Neural progenitor cell (in vitro differentiated cells): Measurements from ENCODE around the gene PTDSS2. TPM values are rescaled to one million over a fixed set of nuclear protein-coding genes. Genes with fewer than 3 reads are reported as not detected.
A peak's percentile ranks its signal among the peaks of the same experiment; 100 is the strongest.
"Not testable (repeated sequence)": the region's sequence is repeated elsewhere in the genome, so short reads cannot be mapped to it uniquely, and the experiment has no call there.

Experiments
- DNase-seq: peaks from one replicate; pipeline ENCODE4 v3.0.0-alpha.2; 2016; ENCODE audit warnings: low spot score
- H2AFZ ChIP-seq: fragments of 200-600 bp; sonication (generic); replicated peaks from 2 replicates; pipeline ENCODE4 v1.6.1; 2016; ENCODE audit warnings: antibody characterized with exemption
- H3F3A ChIP-seq: fragments of 200-600 bp; sonication (generic); 2 replicates; pipeline ENCODE4 v1.6.1; 2016; ENCODE audit warnings: antibody characterized with exemption, low read depth
- H3K27ac ChIP-seq: fragments of 200-600 bp; sonication (generic); 2 replicates; pipeline ENCODE4 v1.5.1; 2016; ENCODE audit warnings: mild to moderate bottlenecking
- H3K27me3 ChIP-seq: fragments of 200-600 bp; sonication (generic); 2 replicates; pipeline ENCODE4 v1.6.1; 2016; ENCODE audit warnings: mild to moderate bottlenecking, moderate library complexity
- H3K36me3 ChIP-seq: fragments of 200-600 bp; sonication (generic); 2 replicates; pipeline ENCODE4 v1.5.1; 2016
- H3K4me1 ChIP-seq: fragments of 200-600 bp; sonication (generic); 2 replicates; pipeline ENCODE4 v1.6.1; 2016; ENCODE audit warnings: mixed run types
- H3K4me2 ChIP-seq: fragments of 200-600 bp; sonication (generic); 2 replicates; pipeline ENCODE4 v1.6.1; 2016
- H3K4me3 ChIP-seq: fragments of 200-600 bp; sonication (generic); 2 replicates; pipeline ENCODE4 v1.5.1; 2016
- H3K79me2 ChIP-seq: fragments of 200-600 bp; sonication (generic); 2 replicates; pipeline ENCODE4 v1.6.1; 2016; ENCODE audit warnings: low read depth
- H3K9ac ChIP-seq: fragments of 200-600 bp; sonication (generic); 2 replicates; pipeline ENCODE4 v1.6.1; 2016
- H3K9me3 ChIP-seq: fragments of 200-600 bp; sonication (generic); 2 replicates; pipeline ENCODE4 v1.5.1; 2016; ENCODE audit warnings: low read depth
- H4K20me1 ChIP-seq: fragments of 200-600 bp; sonication (generic); 2 replicates; pipeline ENCODE4 v1.6.1; 2016; ENCODE audit warnings: low read depth
- H3K27ac Mint-ChIP-seq: 3 replicates; pipeline ENCODE4 v1.8.0; 2021; ENCODE audit warnings: mixed read lengths
- H3K27me3 Mint-ChIP-seq: 2 replicates; pipeline ENCODE4 v1.8.0; 2022; ENCODE audit warnings: low read depth, mild to moderate bottlenecking, inconsistent platforms, moderate library complexity, mixed read lengths; ENCODE audit not compliant: insufficient read depth
- H3K36me3 Mint-ChIP-seq: 3 replicates; pipeline ENCODE4 v1.8.0; 2021; ENCODE audit warnings: mixed read lengths
- H3K4me1 Mint-ChIP-seq: 3 replicates; pipeline ENCODE4 v1.8.0; 2021; ENCODE audit warnings: mixed read lengths
- H3K4me3 Mint-ChIP-seq: 3 replicates; pipeline ENCODE4 v1.8.0; 2021; ENCODE audit warnings: mild to moderate bottlenecking, moderate library complexity, mixed read lengths
- H3K9me3 Mint-ChIP-seq: 3 replicates; pipeline ENCODE4 v1.8.0; 2020; ENCODE audit warnings: mixed read lengths
- CTCF ChIP-seq: fragments of 200-600 bp; sonication (generic); IDR thresholded peaks from 2 replicates; pipeline ENCODE4 v1.5.1; 2017; ENCODE audit warnings: antibody characterized with exemption, mild to moderate bottlenecking
- EZH2 ChIP-seq: fragments of 200-600 bp; sonication (generic); IDR thresholded peaks from 2 replicates; pipeline ENCODE4 v1.6.1; 2017; ENCODE audit warnings: antibody characterized with exemption, mild to moderate bottlenecking, moderate library complexity
- EZH2phosphoT487 ChIP-seq: fragments of 200-600 bp; sonication (generic); IDR thresholded peaks from 2 replicates; pipeline ENCODE4 v1.6.1; 2017; ENCODE audit warnings: antibody characterized with exemption
- total RNA-seq: library from RNA; depleted of rRNA; stranded (reverse); fragments of >200 nt; gene quantifications from 2 replicates; pipeline ENCODE4 v1.2.3, GENCODE V29; 2015; ENCODE audit warnings: low replicate concordance

The PTDSS2 gene
- total RNA-seq, 1 donor from 2014 or later: 24.7 TPM

GRCh38 chr11:434496-434895 is 15.6 kb upstream of the PTDSS2 start:
- no peak overlapping the region for H3K9ac ChIP-seq
- no peaks in the 10 kb centered on the region for H3K9me3 ChIP-seq
- H3F3A ChIP-seq: no peaks in the 10 kb centered on the region
- no peaks in the 10 kb centered on the region for H3K4me1 ChIP-seq
- Mint-ChIP-seq H3K27ac (no peak overlapping the region), H3K27me3 (peaks cover 15% of the 10 kb centered on the region), H3K4me3 (no peak overlapping the region), H3K4me1 (no peaks in the 10 kb centered on the region), H3K36me3 (no peaks in the 10 kb centered on the region), H3K9me3 (peaks cover 8% of the 10 kb centered on the region)
- DNase-seq: no peak
- H3K79me2 ChIP-seq: no peaks in the 10 kb centered on the region
- H4K20me1 ChIP-seq: no peaks in the 10 kb centered on the region
- TF ChIP-seq EZH2: no peak
- TF ChIP-seq EZH2phosphoT487: no peak
- no peak for TF ChIP-seq CTCF
- H3K36me3 ChIP-seq: no peaks in the 10 kb centered on the region
- no peaks in the 10 kb centered on the region for H3K27me3 ChIP-seq
- no peak overlapping the region for H3K27ac ChIP-seq
- H3K4me3 ChIP-seq: no peak overlapping the region
- H3K4me2 ChIP-seq: no peak overlapping the region
- no peak overlapping the region for H2AFZ ChIP-seq

- H3K27me3 Mint-ChIP-seq: peaks cover 13% of the 10 kb centered on the region
- not testable (repeated sequence) for H3K27me3 ChIP-seq, DNase-seq, H3K4me1 Mint-ChIP-seq, H3K27ac Mint-ChIP-seq, H3K36me3 Mint-ChIP-seq, H3K27ac ChIP-seq, H3F3A ChIP-seq, H3K36me3 ChIP-seq, H3K4me3 ChIP-seq, H3K4me1 ChIP-seq, H3K9ac ChIP-seq, H3K9me3 Mint-ChIP-seq, H3K4me2 ChIP-seq, H4K20me1 ChIP-seq, H2AFZ ChIP-seq, H3K4me3 Mint-ChIP-seq, H3K9me3 ChIP-seq, H3K79me2 ChIP-seq
Observed at GRCh38 chr11:434999-435740, 14.9 kb upstream of the PTDSS2 start.

GRCh38 chr11:437228-437870 is 12.7 kb upstream of the PTDSS2 start:
- H3K4me2 ChIP-seq: no peak overlapping the region
- no peaks in the 10 kb centered on the region for H3K79me2 ChIP-seq
- peaks cover 10% of the 10 kb centered on the region for H3K4me1 ChIP-seq
- Mint-ChIP-seq H3K4me3 (peak overlapping the region; percentile 48), H3K9me3 (peaks cover 8% of the 10 kb centered on the region), H3K27ac (no peak overlapping the region), H3K36me3 (no peaks in the 10 kb centered on the region), H3K4me1 (no peaks in the 10 kb centered on the region), H3K27me3 (peaks cover 13% of the 10 kb centered on the region)
- no peaks in the 10 kb centered on the region for H3K27me3 ChIP-seq
- H3K9ac ChIP-seq: no peak overlapping the region
- no peak overlapping the region for H3K4me3 ChIP-seq
- H2AFZ ChIP-seq: no peak overlapping the region
- no peaks in the 10 kb centered on the region for H3K36me3 ChIP-seq
- no peak overlapping the region for H3K27ac ChIP-seq
- no peaks in the 10 kb centered on the region for H4K20me1 ChIP-seq
- no peak for DNase-seq
- H3K9me3 ChIP-seq: no peaks in the 10 kb centered on the region
- H3F3A ChIP-seq: no peaks in the 10 kb centered on the region
- no peak for TF ChIP-seq EZH2phosphoT487
- no peak for TF ChIP-seq EZH2
- no peak for TF ChIP-seq CTCF
